Ovary (tissue), 9 donors: ENCODE results near the gene PRMT3. TPM values are rescaled to one million over a fixed set of nuclear protein-coding genes. Genes with fewer than 3 reads are reported as not detected.
"Not testable (repeated sequence)": the region's sequence is repeated elsewhere in the genome, so short reads cannot be mapped to it uniquely, and the experiment has no call there.

Experiments used
- DNase-seq, 5 donors: peaks; one replicate each; pipeline ENCODE4 v3.0.0-alpha.2; 2019 to 2020
- H3K27ac ChIP-seq, 2 donors: fragments of 200-600 bp; one replicate each; pipeline versions ENCODE4 v1.5.1 to v1.8.0; 2019 to 2022
- H3K27me3 ChIP-seq: fragments of 200-600 bp; one replicate; pipeline ENCODE4 v1.8.0; 2022
- H3K36me3 ChIP-seq: fragments of 200-600 bp; sonication (generic); one replicate; pipeline ENCODE4 v1.5.1; 2019
- H3K4me1 ChIP-seq: one replicate; pipeline ENCODE4 v1.8.1; 2013; ENCODE audit warnings: mild to moderate bottlenecking, moderate library complexity; ENCODE audit not compliant: insufficient read depth
- H3K4me3 ChIP-seq: fragments of 200-600 bp; sonication (generic); one replicate; pipeline ENCODE4 v1.5.1; 2017
- H3K9me3 ChIP-seq, 2 donors: fragments of 200-600 bp in 1 of 2; sonication (generic) in 1 of 2; one replicate each; pipeline versions ENCODE4 v1.5.1 to v1.8.1; 2013 to 2019; ENCODE audit warnings: mild to moderate bottlenecking in 1 of 2, moderate library complexity in 1 of 2
- CTCF ChIP-seq, 3 donors: fragments of 450-650 bp in 2 of 3; fragments of 200-600 bp in 1 of 3; IDR thresholded peaks; one replicate each; pipeline versions ENCODE4 v1.5.1 to v1.8.0; 2016 to 2022; ENCODE audit warnings: antibody characterized with exemption in 3 of 3, mild to moderate bottlenecking in 1 of 3
- EP300 ChIP-seq: sonication (generic); formaldehyde crosslinking; IDR thresholded peaks from one replicate; pipeline ENCODE4 v1.6.1; 2017; ENCODE audit warnings: antibody characterized with exemption
- POLR2A ChIP-seq: fragments of 450-650 bp; IDR thresholded peaks from one replicate; pipeline ENCODE4 v1.6.1; 2017; ENCODE audit warnings: antibody characterized with exemption, mild to moderate bottlenecking, moderate library complexity
- WGBS, 3 donors: extraction: QIAGEN DNeasy Blood & Tissue Kit in 1 of 3; methylation state at CpG; one replicate each; pipeline versions ENCODE4 v1.1.5 to v1.1.7; 2013 to 2017; 5-methylcytosine and 5-hydroxymethylcytosine counted together
- intact Hi-C, 4 donors: fragments of 100-400 bp; cut with DNase I; formaldehyde crosslinking; loops; one replicate each; pipeline versions ENCODE4 v1.11.0 to v1.15.1; 2022 to 2023
- polyA plus RNA-seq, 2 donors: library from polyadenylated mRNA; stranded (reverse); fragments of 200-250 nt in 1 of 2; fragments of 350-450 nt in 1 of 2; fragmentation: Illumina TruSeq in 1 of 2; extraction: RNeasy Lipid Tissue Mini Kit (QIAGEN cat#74804) in 1 of 2; gene quantifications; one replicate each; pipeline ENCODE4 v1.2.3, GENCODE V29; 2013 to 2014
- total RNA-seq, 7 donors: library from RNA; depleted of rRNA in 2 of 7; stranded (reverse); fragments of >200 nt in 2 of 7; fragmentation: NEBNext Ultra II Directional in 3 of 7; extraction: Animal tissue kit (Norgen Biotek cat#: 25700) in 3 of 7; gene quantifications; one replicate each; pipeline versions ENCODE4 v1.1.0 to v1.2.4, GENCODE V29; 2016 to 2023
- donor health status: DM: no; HTN: no; CAD: no; lungs with moderate emphysema.
- donor health status: DM: no; HTN: no; CAD: no.
- donor health status: Bipolar disorder and iron deficiency.
- donor health status: DM: yes; HTN: yes; CAD: no.
- donor health status: DM: no; HTN: no; CAD: no.
- donor health status: DM: yes; HTN: yes; CAD: no.

Gene PRMT3
- total and polyA plus RNA-seq, 9 donors: 8.5 to 21.2 (median 14.8) TPM

- Histone ChIP-seq H3K27me3 (no peaks in the 10 kb centered on the region), H3K4me3 (no peak overlapping the region), H3K27ac (no peak overlapping the region), H3K36me3 (no peaks in the 10 kb centered on the region), H3K9me3 (no peaks in the 10 kb centered on the region), H3K4me1 (no peaks in the 10 kb centered on the region)
- TF ChIP-seq POLR2A: no peak
- no peak for TF ChIP-seq EP300
- no peak for TF ChIP-seq CTCF (IDR thresholded peaks at IDR 0.05)
- intact Hi-C loops: no loop called here
- no peak for DNase-seq
- WGBS, 3 donors: 41 to 66% (median 48%) methylated on average over 2 of the region's 2 CpGs
Measured at GRCh38 chr11:20541503-20541902, 154.0 kb downstream of the PRMT3 start.

GRCh38 chr11:20544603-20545237 lies 157.2 kb downstream of the PRMT3 start:
- Histone ChIP-seq H3K9me3 (no peaks in the 10 kb centered on the region), H3K36me3 (no peaks in the 10 kb centered on the region), H3K27me3 (no peaks in the 10 kb centered on the region), H3K4me3 (no peak overlapping the region), H3K27ac (no peak overlapping the region), H3K4me1 (no peaks in the 10 kb centered on the region)
- intact Hi-C loops: no loop called here
- no peak for DNase-seq
- WGBS, 3 donors: 33 to 38% (median 33%) methylated on average over 8 of the region's 8 CpGs
- TF ChIP-seq EP300 (no peak), POLR2A (no peak), CTCF (IDR thresholded peaks at IDR 0.05) (no peak)

GRCh38 chr11:20547411-20547810 lies 159.9 kb downstream of the PRMT3 start:
- Histone ChIP-seq H3K27me3 (no peaks in the 10 kb centered on the region), H3K4me1 (no peaks in the 10 kb centered on the region), H3K27ac (no peak overlapping the region), H3K4me3 (no peak overlapping the region), H3K36me3 (no peaks in the 10 kb centered on the region), H3K9me3 (no peaks in the 10 kb centered on the region)
- no peak for DNase-seq
- intact Hi-C loops: no loop called here
- 65 to 76% methylated on average over 2 of the region's 2 CpGs; no CpG with 5 or more reads in 1 of the 3 donors for WGBS, 3 donors
- no peak for TF ChIP-seq EP300

GRCh38 chr11:20551096-20551495 lies 163.6 kb downstream of the PRMT3 start:
- no peak overlapping the region for H3K27ac ChIP-seq
- no peak overlapping the region for H3K4me3 ChIP-seq
- DNase-seq: no peak
- no peaks in the 10 kb centered on the region for H3K36me3 ChIP-seq
- H3K9me3 ChIP-seq: no peaks in the 10 kb centered on the region
- TF ChIP-seq POLR2A: no peak
- no peak for TF ChIP-seq CTCF (IDR thresholded peaks at IDR 0.05)
- TF ChIP-seq EP300: no peak
- intact Hi-C loops: no loop called here
- no peaks in the 10 kb centered on the region for H3K4me1 ChIP-seq
- WGBS, 3 donors: 39 to 77% (median 45%) methylated on average over 2 of the region's 2 CpGs
- no peaks in the 10 kb centered on the region for H3K27me3 ChIP-seq

GRCh38 chr11:20555783-20556182 lies 168.3 kb downstream of the PRMT3 start:
- Histone ChIP-seq H3K9me3 (no peaks in the 10 kb centered on the region), H3K27ac (no peak overlapping the region), H3K4me3 (no peak overlapping the region), H3K36me3 (no peaks in the 10 kb centered on the region), H3K4me1 (no peaks in the 10 kb centered on the region), H3K27me3 (no peaks in the 10 kb centered on the region)
- WGBS, 3 donors: 58 to 72% (median 59%) methylated on average over 3 of the region's 3 CpGs
- no peak for DNase-seq
- TF ChIP-seq POLR2A: no peak
- intact Hi-C loops: no loop called here

- H3K27me3 ChIP-seq, H3K9me3 ChIP-seq, intact Hi-C loops, H3K4me1 ChIP-seq, H3K27ac ChIP-seq, H3K4me3 ChIP-seq, DNase-seq, H3K36me3 ChIP-seq: not testable (repeated sequence)
Measured at GRCh38 chr11:20556396-20556795, 168.9 kb downstream of the PRMT3 start.
